GM12878 (cell line): ENCODE results near the gene SKAP1. TPM values are rescaled to one million over a fixed set of nuclear protein-coding genes. Genes with fewer than 3 reads are reported as not detected.

ENCODE experiments used
- CEBPB ChIP-seq, 2 experiments: fragments of 150-350 bp in 1 of 2; IDR thresholded peaks; 2 replicates each; pipeline ENCODE4 v1.6.1; 2012 to 2014; ENCODE audit warnings: low read depth in 2 of 2, low read length in 2 of 2, borderline replicate concordance in 1 of 2, inconsistent platforms in 1 of 2
- CHD1 ChIP-seq: IDR thresholded peaks from 2 replicates; pipeline ENCODE4 v1.6.1; 2012; ENCODE audit warnings: low read depth, low read length, improper control_type of control experiment
- CREB1 ChIP-seq: IDR thresholded peaks from 2 replicates; pipeline ENCODE4 v1.6.1; 2012; ENCODE audit warnings: low read depth, mild to moderate bottlenecking, inconsistent platforms
- MYB ChIP-seq: fragments of 150-350 bp; IDR thresholded peaks from 2 replicates; pipeline ENCODE4 v1.6.1; 2014; ENCODE audit warnings: mild to moderate bottlenecking, low read depth, low read length, borderline replicate concordance
- NFIC ChIP-seq: IDR thresholded peaks from 2 replicates; pipeline ENCODE4 v1.6.1; 2012; ENCODE audit warnings: low read depth, mild to moderate bottlenecking, inconsistent platforms, low read length, moderate library complexity
- POLR2A ChIP-seq: IDR thresholded peaks from 2 replicates; pipeline ENCODE4 v1.6.1; 2011; ENCODE audit warnings: low read depth, mild to moderate bottlenecking, low read length
- RAD21 ChIP-seq: IDR thresholded peaks from 2 replicates; pipeline ENCODE4 v1.6.1; 2011; ENCODE audit warnings: mild to moderate bottlenecking, low read depth, low read length, moderate library complexity; ENCODE audit not compliant: insufficient read depth
- SMC3 ChIP-seq: IDR thresholded peaks from 2 replicates; pipeline ENCODE4 v1.6.1; 2011; ENCODE audit warnings: low read length, improper control_type of control experiment, borderline replicate concordance
- SREBF1 ChIP-seq: IDR thresholded peaks from 2 replicates; pipeline ENCODE4 v1.6.1; 2012; ENCODE audit warnings: mild to moderate bottlenecking, low read length
- SRF ChIP-seq, 2 experiments: IDR thresholded peaks; 2 replicates each; pipeline ENCODE4 v1.6.1; 2011; ENCODE audit warnings: low read depth in 2 of 2, low read length in 2 of 2, mild to moderate bottlenecking in 1 of 2, moderate library complexity in 1 of 2
- STAT3 ChIP-seq: IDR thresholded peaks from 2 replicates; pipeline ENCODE4 v1.6.1; 2011; ENCODE audit warnings: low read depth, low read length, improper control_type of control experiment
- WRNIP1 ChIP-seq: IDR thresholded peaks from 2 replicates; pipeline ENCODE4 v1.6.1; 2011; ENCODE audit warnings: low read depth, low read length, improper control_type of control experiment, borderline replicate concordance
- ZNF207 ChIP-seq: fragments of 450-650 bp; IDR thresholded peaks from 2 replicates; pipeline ENCODE4 v1.6.1; 2014; ENCODE audit warnings: antibody characterized with exemption, mild to moderate bottlenecking, borderline replicate concordance
- polyA plus RNA-seq, 11 experiments: library from polyadenylated mRNA; depleted of rRNA in 4 of 11; unstranded in 6 of 11; stranded (reverse) in 5 of 11; fragments of >200 nt; fragmentation: Nextera tagmentation in 4 of 11; fragmentation: Illumina TruSeq in 1 of 11; extraction: Ambion mirVana in 4 of 11; extraction: Trizol in 1 of 11; gene quantifications; 1 replicate in 1 of 11; 2 replicates in 10 of 11; pipeline versions ENCODE4 v1.2.1 to v1.2.3, GENCODE V29; 2011 to 2016; ENCODE audit warnings: inconsistent platforms in 2 of 11, missing spikeins in 2 of 11, low read depth in 1 of 11
- total RNA-seq, 4 experiments: library from RNA; depleted of rRNA in 3 of 4; stranded (reverse); fragments of >200 nt in 3 of 4; fragmentation: Illumina TruSeq in 1 of 4; extraction: Trizol in 1 of 4; gene quantifications; 2 replicates each; pipeline versions ENCODE4 v1.2.1 to v1.2.3, GENCODE V29; 2013 to 2021
- TF ChIP-seq, protein P1 (sequence below): IDR thresholded peaks from 2 replicates; pipeline ENCODE4 v1.6.1; 2011; ENCODE audit warnings: low read depth, mild to moderate bottlenecking, low read length, moderate library complexity, borderline replicate concordance; ENCODE audit errors: extremely low read depth
- TF ChIP-seq, protein P2 (sequence below): fragments of 450-650 bp; IDR thresholded peaks from 2 replicates; pipeline ENCODE4 v1.6.1; 2017; ENCODE audit warnings: mild to moderate bottlenecking
- TF ChIP-seq, protein P3 (sequence below): IDR thresholded peaks from 2 replicates; pipeline ENCODE4 v1.6.1; 2011; ENCODE audit warnings: low read depth, low read length, improper control_type of control experiment, borderline replicate concordance
- TF ChIP-seq, protein P4 (sequence below): fragments of 150-350 bp; IDR thresholded peaks from 2 replicates; pipeline ENCODE4 v1.6.1; 2016; ENCODE audit warnings: low read depth, low read length
- TF ChIP-seq, protein P5 (sequence below): fragments of 450-650 bp; formaldehyde crosslinking; IDR thresholded peaks from 2 replicates; pipeline ENCODE4 v1.4.0; 2020; ENCODE audit warnings: mild to moderate bottlenecking, moderate library complexity
- TF ChIP-seq, protein P6 (sequence below): fragments of 450-650 bp; IDR thresholded peaks from 2 replicates; pipeline ENCODE4 v1.6.1; 2016; ENCODE audit warnings: mild to moderate bottlenecking

The SKAP1 gene
- total and polyA plus RNA-seq, 10 of the 15 experiments (the other 5 are each of a cell fraction or from before 2014, with no cell fraction given): 17.1 to 97.6 (median 35.9) TPM

DNA sequence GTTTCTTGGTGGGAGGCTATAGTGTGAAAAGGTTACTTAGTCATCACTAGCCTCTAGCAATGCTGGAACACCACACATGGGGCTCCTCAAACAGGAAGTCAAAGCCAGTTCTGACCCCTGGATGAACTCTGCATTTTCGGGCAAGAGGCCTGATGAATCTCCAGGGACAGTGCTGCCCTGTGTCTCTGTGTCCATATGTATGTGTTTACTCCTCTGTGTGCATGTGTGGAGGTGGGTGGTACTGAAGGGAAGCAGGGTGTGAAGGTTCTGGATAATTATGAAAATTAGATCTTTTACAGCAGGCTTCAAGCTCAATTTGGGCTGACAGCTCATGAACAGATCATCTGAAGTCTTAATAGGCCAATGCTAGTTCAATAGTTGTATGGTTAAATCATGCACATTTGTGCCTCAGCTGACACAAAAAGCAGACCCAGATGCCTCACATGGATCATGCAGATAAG lies 188.9 kb downstream of the SKAP1 start (continued):
- TF ChIP-seq NFIC: peak; percentile 63; the same call in 1 of the 2 replicates
- TF ChIP-seq SREBF1: no peak
- no peak for TF ChIP-seq SMC3
- TF ChIP-seq SRF (IDR thresholded peaks at IDR 0.05; ENCODE audit: low read depth in 2 of 2, low read length in 2 of 2): no peak
- TF ChIP-seq, protein P1, sequence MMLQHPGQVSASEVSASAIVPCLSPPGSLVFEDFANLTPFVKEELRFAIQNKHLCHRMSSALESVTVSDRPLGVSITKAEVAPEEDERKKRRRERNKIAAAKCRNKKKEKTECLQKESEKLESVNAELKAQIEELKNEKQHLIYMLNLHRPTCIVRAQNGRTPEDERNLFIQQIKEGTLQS: no peak
- TF ChIP-seq, protein P2, sequence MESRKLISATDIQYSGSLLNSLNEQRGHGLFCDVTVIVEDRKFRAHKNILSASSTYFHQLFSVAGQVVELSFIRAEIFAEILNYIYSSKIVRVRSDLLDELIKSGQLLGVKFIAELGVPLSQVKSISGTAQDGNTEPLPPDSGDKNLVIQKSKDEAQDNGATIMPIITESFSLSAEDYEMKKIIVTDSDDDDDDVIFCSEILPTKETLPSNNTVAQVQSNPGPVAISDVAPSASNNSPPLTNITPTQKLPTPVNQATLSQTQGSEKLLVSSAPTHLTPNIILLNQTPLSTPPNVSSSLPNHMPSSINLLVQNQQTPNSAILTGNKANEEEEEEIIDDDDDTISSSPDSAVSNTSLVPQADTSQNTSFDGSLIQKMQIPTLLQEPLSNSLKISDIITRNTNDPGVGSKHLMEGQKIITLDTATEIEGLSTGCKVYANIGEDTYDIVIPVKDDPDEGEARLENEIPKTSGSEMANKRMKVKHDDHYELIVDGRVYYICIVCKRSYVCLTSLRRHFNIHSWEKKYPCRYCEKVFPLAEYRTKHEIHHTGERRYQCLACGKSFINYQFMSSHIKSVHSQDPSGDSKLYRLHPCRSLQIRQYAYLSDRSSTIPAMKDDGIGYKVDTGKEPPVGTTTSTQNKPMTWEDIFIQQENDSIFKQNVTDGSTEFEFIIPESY: no peak
- TF ChIP-seq CHD1: no peak
- no peak for TF ChIP-seq WRNIP1
- TF ChIP-seq CREB1: no peak
- no peak for TF ChIP-seq RAD21
- TF ChIP-seq, protein P3, sequence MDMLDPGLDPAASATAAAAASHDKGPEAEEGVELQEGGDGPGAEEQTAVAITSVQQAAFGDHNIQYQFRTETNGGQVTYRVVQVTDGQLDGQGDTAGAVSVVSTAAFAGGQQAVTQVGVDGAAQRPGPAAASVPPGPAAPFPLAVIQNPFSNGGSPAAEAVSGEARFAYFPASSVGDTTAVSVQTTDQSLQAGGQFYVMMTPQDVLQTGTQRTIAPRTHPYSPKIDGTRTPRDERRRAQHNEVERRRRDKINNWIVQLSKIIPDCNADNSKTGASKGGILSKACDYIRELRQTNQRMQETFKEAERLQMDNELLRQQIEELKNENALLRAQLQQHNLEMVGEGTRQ: no peak
- TF ChIP-seq, protein P4, sequence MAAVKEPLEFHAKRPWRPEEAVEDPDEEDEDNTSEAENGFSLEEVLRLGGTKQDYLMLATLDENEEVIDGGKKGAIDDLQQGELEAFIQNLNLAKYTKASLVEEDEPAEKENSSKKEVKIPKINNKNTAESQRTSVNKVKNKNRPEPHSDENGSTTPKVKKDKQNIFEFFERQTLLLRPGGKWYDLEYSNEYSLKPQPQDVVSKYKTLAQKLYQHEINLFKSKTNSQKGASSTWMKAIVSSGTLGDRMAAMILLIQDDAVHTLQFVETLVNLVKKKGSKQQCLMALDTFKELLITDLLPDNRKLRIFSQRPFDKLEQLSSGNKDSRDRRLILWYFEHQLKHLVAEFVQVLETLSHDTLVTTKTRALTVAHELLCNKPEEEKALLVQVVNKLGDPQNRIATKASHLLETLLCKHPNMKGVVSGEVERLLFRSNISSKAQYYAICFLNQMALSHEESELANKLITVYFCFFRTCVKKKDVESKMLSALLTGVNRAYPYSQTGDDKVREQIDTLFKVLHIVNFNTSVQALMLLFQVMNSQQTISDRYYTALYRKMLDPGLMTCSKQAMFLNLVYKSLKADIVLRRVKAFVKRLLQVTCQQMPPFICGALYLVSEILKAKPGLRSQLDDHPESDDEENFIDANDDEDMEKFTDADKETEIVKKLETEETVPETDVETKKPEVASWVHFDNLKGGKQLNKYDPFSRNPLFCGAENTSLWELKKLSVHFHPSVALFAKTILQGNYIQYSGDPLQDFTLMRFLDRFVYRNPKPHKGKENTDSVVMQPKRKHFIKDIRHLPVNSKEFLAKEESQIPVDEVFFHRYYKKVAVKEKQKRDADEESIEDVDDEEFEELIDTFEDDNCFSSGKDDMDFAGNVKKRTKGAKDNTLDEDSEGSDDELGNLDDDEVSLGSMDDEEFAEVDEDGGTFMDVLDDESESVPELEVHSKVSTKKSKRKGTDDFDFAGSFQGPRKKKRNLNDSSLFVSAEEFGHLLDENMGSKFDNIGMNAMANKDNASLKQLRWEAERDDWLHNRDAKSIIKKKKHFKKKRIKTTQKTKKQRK: no peak
- TF ChIP-seq, protein P5, sequence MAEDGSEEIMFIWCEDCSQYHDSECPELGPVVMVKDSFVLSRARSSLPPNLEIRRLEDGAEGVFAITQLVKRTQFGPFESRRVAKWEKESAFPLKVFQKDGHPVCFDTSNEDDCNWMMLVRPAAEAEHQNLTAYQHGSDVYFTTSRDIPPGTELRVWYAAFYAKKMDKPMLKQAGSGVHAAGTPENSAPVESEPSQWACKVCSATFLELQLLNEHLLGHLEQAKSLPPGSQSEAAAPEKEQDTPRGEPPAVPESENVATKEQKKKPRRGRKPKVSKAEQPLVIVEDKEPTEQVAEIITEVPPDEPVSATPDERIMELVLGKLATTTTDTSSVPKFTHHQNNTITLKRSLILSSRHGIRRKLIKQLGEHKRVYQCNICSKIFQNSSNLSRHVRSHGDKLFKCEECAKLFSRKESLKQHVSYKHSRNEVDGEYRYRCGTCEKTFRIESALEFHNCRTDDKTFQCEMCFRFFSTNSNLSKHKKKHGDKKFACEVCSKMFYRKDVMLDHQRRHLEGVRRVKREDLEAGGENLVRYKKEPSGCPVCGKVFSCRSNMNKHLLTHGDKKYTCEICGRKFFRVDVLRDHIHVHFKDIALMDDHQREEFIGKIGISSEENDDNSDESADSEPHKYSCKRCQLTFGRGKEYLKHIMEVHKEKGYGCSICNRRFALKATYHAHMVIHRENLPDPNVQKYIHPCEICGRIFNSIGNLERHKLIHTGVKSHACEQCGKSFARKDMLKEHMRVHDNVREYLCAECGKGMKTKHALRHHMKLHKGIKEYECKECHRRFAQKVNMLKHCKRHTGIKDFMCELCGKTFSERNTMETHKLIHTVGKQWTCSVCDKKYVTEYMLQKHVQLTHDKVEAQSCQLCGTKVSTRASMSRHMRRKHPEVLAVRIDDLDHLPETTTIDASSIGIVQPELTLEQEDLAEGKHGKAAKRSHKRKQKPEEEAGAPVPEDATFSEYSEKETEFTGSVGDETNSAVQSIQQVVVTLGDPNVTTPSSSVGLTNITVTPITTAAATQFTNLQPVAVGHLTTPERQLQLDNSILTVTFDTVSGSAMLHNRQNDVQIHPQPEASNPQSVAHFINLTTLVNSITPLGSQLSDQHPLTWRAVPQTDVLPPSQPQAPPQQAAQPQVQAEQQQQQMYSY: no peak
- no peak for TF ChIP-seq POLR2A
- no peak for TF ChIP-seq STAT3
- TF ChIP-seq ZNF207: no peak
- TF ChIP-seq, protein P6, sequence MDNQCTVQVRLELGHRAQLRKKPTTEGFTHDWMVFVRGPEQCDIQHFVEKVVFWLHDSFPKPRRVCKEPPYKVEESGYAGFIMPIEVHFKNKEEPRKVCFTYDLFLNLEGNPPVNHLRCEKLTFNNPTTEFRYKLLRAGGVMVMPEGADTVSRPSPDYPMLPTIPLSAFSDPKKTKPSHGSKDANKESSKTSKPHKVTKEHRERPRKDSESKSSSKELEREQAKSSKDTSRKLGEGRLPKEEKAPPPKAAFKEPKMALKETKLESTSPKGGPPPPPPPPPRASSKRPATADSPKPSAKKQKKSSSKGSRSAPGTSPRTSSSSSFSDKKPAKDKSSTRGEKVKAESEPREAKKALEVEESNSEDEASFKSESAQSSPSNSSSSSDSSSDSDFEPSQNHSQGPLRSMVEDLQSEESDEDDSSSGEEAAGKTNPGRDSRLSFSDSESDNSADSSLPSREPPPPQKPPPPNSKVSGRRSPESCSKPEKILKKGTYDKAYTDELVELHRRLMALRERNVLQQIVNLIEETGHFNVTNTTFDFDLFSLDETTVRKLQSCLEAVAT: no peak
- TF ChIP-seq CEBPB (IDR thresholded peaks at IDR 0.05; ENCODE audit: borderline replicate concordance in 1 of 2, low read depth in 2 of 2, low read length in 2 of 2): no peak
- TF ChIP-seq MYB: no peak
